Lower leg skin (tissue), 4 donors: Measurements from ENCODE around the gene FIGN. TPM values are rescaled to one million over a fixed set of nuclear protein-coding genes. Genes with fewer than 3 reads are reported as not detected.

Experiments
- DNase-seq, 2 donors: peaks; one replicate each; pipeline ENCODE4 v3.0.0-alpha.2; 2019; ENCODE audit warnings: low spot score in 2 of 2
- H3K4me3 ChIP-seq: fragments of 200-600 bp; sonication (generic); 2 replicates; pipeline ENCODE4 v1.5.1; 2017; ENCODE audit warnings: mild to moderate bottlenecking, low read depth; ENCODE audit not compliant: poor library complexity, severe bottlenecking
- POLR2A ChIP-seq, 2 donors: fragments of 450-650 bp; IDR thresholded peaks; one replicate each; pipeline ENCODE4 v1.6.1; 2016 to 2017; ENCODE audit warnings: antibody characterized with exemption in 2 of 2, mild to moderate bottlenecking in 1 of 2, moderate library complexity in 1 of 2
- WGBS, 2 donors: methylation state at CpG; one replicate each; pipeline ENCODE4 v1.1.5; 2018; 5-methylcytosine and 5-hydroxymethylcytosine counted together
- intact Hi-C: fragments of 100-400 bp; cut with DNase I; formaldehyde crosslinking; loops from one replicate; pipeline ENCODE4 v1.15.0; 2023; ENCODE audit warnings: low total_unique reads
- total RNA-seq, 4 donors: library from RNA; depleted of rRNA; stranded (reverse); fragments of >200 nt; gene quantifications; one replicate each; pipeline ENCODE4 v1.1.0, GENCODE V29; 2016
- TF ChIP-seq, protein P1 (sequence below), 3 donors: fragments of 450-650 bp; IDR thresholded peaks; one replicate each; pipeline ENCODE4 v1.5.1; 2016; ENCODE audit warnings: antibody characterized with exemption in 3 of 3, mild to moderate bottlenecking in 3 of 3, moderate library complexity in 2 of 3

Gene FIGN
- total RNA-seq, 4 donors from 2014 or later: 0.88 to 1.8 (median 1.1) TPM

DNA sequence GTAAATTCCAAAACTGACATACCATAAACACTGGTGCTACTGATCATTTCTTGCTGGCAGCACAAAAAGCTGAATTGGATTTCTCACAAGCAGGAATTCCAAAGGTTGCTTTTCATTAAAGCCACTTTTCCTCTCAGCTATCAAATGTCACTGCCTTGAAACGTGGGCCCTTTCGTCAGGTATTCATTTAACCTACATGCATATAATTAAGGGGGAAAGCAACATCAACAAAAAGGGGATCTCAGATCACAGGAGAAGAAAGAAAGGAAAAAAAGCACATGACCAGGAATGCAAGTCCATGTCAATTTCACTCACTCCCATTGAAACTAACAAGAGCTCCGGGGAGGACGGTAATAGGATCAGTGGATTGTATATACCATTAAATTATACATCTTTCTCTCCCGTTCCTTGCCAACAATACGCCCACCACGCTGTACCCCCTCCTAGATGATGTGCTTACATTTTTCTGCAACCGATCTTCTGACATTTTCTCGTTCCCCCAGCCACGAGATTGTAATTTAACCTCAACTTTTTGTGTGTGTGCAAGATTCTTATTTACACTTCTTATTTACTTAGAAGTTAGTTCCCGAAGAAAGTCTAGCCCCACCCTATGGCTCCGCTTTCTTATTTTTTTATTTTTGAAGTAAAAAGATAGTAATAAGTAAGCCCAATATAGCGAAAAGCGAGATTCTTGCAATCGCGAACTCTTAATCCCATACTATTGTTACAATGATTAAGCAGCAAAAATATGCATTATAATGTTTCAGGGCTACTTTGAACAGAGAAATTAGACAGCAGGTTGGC is 725 bp downstream of the FIGN start:
- no peak for DNase-seq
- H3K4me3 ChIP-seq: peak overlapping the region; percentile 28
- intact Hi-C loops: no loop called here
- no peak for TF ChIP-seq POLR2A (IDR thresholded peaks at IDR 0.05)
- TF ChIP-seq, protein P1, sequence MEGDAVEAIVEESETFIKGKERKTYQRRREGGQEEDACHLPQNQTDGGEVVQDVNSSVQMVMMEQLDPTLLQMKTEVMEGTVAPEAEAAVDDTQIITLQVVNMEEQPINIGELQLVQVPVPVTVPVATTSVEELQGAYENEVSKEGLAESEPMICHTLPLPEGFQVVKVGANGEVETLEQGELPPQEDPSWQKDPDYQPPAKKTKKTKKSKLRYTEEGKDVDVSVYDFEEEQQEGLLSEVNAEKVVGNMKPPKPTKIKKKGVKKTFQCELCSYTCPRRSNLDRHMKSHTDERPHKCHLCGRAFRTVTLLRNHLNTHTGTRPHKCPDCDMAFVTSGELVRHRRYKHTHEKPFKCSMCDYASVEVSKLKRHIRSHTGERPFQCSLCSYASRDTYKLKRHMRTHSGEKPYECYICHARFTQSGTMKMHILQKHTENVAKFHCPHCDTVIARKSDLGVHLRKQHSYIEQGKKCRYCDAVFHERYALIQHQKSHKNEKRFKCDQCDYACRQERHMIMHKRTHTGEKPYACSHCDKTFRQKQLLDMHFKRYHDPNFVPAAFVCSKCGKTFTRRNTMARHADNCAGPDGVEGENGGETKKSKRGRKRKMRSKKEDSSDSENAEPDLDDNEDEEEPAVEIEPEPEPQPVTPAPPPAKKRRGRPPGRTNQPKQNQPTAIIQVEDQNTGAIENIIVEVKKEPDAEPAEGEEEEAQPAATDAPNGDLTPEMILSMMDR (IDR thresholded peaks at IDR 0.05): no peak
- WGBS, 2 donors: 4 to 6% methylated on average over 16 of the region's 16 CpGs

- no peak for DNase-seq
- TF ChIP-seq, protein P1 (IDR thresholded peaks at IDR 0.05): no peak
- no peak for TF ChIP-seq POLR2A (IDR thresholded peaks at IDR 0.05)
- intact Hi-C loops: no loop called here
- no peak overlapping the region for H3K4me3 ChIP-seq
- 63 to 66% methylated on average over 2 of the region's 2 CpGs for WGBS, 2 donors
Observed at GRCh38 chr2:163734401-163734800, 1.4 kb downstream of the FIGN start.

GRCh38 chr2:163733956-163734355 is 1.9 kb downstream of the FIGN start:
- intact Hi-C loops: no loop called here
- H3K4me3 ChIP-seq: no peak overlapping the region
- TF ChIP-seq POLR2A (IDR thresholded peaks at IDR 0.05): no peak
- TF ChIP-seq, protein P1 (IDR thresholded peaks at IDR 0.05): no peak
- 57 to 66% methylated on average over 5 of the region's 5 CpGs for WGBS, 2 donors
- no peak for DNase-seq

GRCh38 chr2:163733301-163733938 is 2.4 kb downstream of the FIGN start:
- WGBS, 2 donors: 51 to 59% methylated on average over 15 of the region's 15 CpGs
- DNase-seq: no peak
- no peak overlapping the region for H3K4me3 ChIP-seq
- intact Hi-C loops: no loop called here
- no peak for TF ChIP-seq POLR2A (IDR thresholded peaks at IDR 0.05)
- TF ChIP-seq, protein P1 (IDR thresholded peaks at IDR 0.05): no peak

DNA sequence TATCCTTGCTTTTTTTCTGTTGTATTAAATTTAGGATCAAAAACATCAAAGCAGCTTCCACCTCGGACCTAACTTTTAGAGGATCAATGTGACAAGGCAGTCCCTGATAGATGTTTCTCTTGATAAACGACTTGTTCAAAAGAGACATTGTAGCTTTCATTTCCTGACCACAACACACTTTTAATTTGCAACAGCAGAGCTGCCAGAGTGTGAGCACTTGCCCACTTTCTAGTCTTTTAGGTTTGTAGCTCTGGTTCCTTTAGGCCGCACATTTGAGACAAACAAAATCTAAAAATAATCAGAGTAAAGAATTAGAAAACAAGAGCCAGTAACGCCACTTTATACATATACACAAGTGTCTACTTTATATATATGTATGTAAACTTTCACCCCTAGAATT is 3.1 kb downstream of the FIGN start:
- TF ChIP-seq, protein P1 (IDR thresholded peaks at IDR 0.05): no peak
- no peak for TF ChIP-seq POLR2A (IDR thresholded peaks at IDR 0.05)
- no peak for DNase-seq
- intact Hi-C loops: no loop called here
- 44 to 46% methylated on average over 4 of the region's 4 CpGs for WGBS, 2 donors
- H3K4me3 ChIP-seq: no peak overlapping the region
